Neural crest cell (in vitro differentiated cells): ENCODE results near the gene TBXAS1. TPM values are rescaled to one million over a fixed set of nuclear protein-coding genes. Genes with fewer than 3 reads are reported as not detected.

Source experiments
- DNase-seq: peaks from one replicate; pipeline ENCODE4 v3.0.0; 2021; ENCODE audit warnings: low read depth, mixed read lengths, low spot score
- H3K27ac Mint-ChIP-seq: one replicate; pipeline ENCODE4 v1.8.0; 2021; ENCODE audit warnings: mild to moderate bottlenecking, mixed read lengths; ENCODE audit not compliant: unreplicated experiment
- H3K27me3 Mint-ChIP-seq: 2 replicates; pipeline ENCODE4 v1.8.0; 2021; ENCODE audit warnings: low read depth, mild to moderate bottlenecking, mixed read lengths
- H3K36me3 Mint-ChIP-seq: 2 replicates; pipeline ENCODE4 v1.8.0; 2021; ENCODE audit warnings: low read depth, mild to moderate bottlenecking, mixed read lengths
- H3K4me1 Mint-ChIP-seq: 2 replicates; pipeline ENCODE4 v1.8.0; 2021; ENCODE audit warnings: mixed read lengths
- H3K4me3 Mint-ChIP-seq: one replicate; pipeline ENCODE4 v1.8.0; 2021; ENCODE audit warnings: mild to moderate bottlenecking, mixed read lengths
- H3K9me3 Mint-ChIP-seq: 2 replicates; pipeline ENCODE4 v1.8.0; 2021; ENCODE audit warnings: mixed read lengths
- CTCF ChIP-seq: fragments of 200-600 bp; sonication (generic); conservative IDR thresholded peaks from 2 replicates; pipeline ENCODE4 v1.5.0; 2021; ENCODE audit warnings: antibody characterized with exemption, mild to moderate bottlenecking
- total RNA-seq: library from RNA; stranded (reverse); gene quantifications from 2 replicates; pipeline ENCODE4 v1.2.1, GENCODE V29; 2021

Gene TBXAS1
- total RNA-seq, 1 donor from 2014 or later = 5.7 TPM

- DNase-seq = no peak
- no peaks in the 10 kb centered on the region for H3K27me3 Mint-ChIP-seq
- peaks cover 5% of the 10 kb centered on the region for H3K9me3 Mint-ChIP-seq
- no peak overlapping the region for H3K4me3 Mint-ChIP-seq
- H3K27ac Mint-ChIP-seq = no peak overlapping the region
- no peaks in the 10 kb centered on the region for H3K36me3 Mint-ChIP-seq
- TF ChIP-seq CTCF = no peak
- no peaks in the 10 kb centered on the region for H3K4me1 Mint-ChIP-seq
Measured at GRCh38 chr7:139896831-139897230, 67.8 kb downstream of the TBXAS1 start.

- Mint-ChIP-seq H3K27me3 (no peaks in the 10 kb centered on the region), H3K27ac (no peak overlapping the region), H3K4me3 (no peak overlapping the region), H3K36me3 (no peaks in the 10 kb centered on the region), H3K9me3 (peaks cover 13% of the 10 kb centered on the region), H3K4me1 (no peaks in the 10 kb centered on the region)
- TF ChIP-seq CTCF = no peak
- DNase-seq = no peak
Measured at GRCh38 chr7:139897422-139898090, 68.5 kb downstream of the TBXAS1 start.

- Mint-ChIP-seq H3K27me3 (no peaks in the 10 kb centered on the region), H3K36me3 (peaks cover 3% of the 10 kb centered on the region), H3K27ac (no peak overlapping the region), H3K9me3 (peaks cover 19% of the 10 kb centered on the region), H3K4me3 (no peak overlapping the region), H3K4me1 (no peaks in the 10 kb centered on the region)
- no peak for TF ChIP-seq CTCF
- no peak for DNase-seq
Measured at GRCh38 chr7:139898483-139898882, 69.4 kb downstream of the TBXAS1 start.

GRCh38 chr7:139899328-139899955, 70.4 kb downstream of the TBXAS1 start:
- Mint-ChIP-seq H3K4me3 (no peak overlapping the region), H3K27me3 (peaks cover under 1% of the 10 kb centered on the region), H3K4me1 (no peaks in the 10 kb centered on the region), H3K27ac (no peak overlapping the region), H3K36me3 (peaks cover 3% of the 10 kb centered on the region), H3K9me3 (peaks cover 24% of the 10 kb centered on the region)
- TF ChIP-seq CTCF = no peak
- DNase-seq = no peak

- Mint-ChIP-seq H3K4me3 (no peak overlapping the region), H3K27me3 (peaks cover 8% of the 10 kb centered on the region), H3K4me1 (no peaks in the 10 kb centered on the region), H3K27ac (no peak overlapping the region), H3K36me3 (peaks cover 3% of the 10 kb centered on the region), H3K9me3 (peaks cover 28% of the 10 kb centered on the region)
- no peak for DNase-seq
- no peak for TF ChIP-seq CTCF
Measured at GRCh38 chr7:139900326-139900725, 71.3 kb downstream of the TBXAS1 start.
